Measurements from ENCODE around the gene CNOT8.

Gene CNOT8

DNA sequence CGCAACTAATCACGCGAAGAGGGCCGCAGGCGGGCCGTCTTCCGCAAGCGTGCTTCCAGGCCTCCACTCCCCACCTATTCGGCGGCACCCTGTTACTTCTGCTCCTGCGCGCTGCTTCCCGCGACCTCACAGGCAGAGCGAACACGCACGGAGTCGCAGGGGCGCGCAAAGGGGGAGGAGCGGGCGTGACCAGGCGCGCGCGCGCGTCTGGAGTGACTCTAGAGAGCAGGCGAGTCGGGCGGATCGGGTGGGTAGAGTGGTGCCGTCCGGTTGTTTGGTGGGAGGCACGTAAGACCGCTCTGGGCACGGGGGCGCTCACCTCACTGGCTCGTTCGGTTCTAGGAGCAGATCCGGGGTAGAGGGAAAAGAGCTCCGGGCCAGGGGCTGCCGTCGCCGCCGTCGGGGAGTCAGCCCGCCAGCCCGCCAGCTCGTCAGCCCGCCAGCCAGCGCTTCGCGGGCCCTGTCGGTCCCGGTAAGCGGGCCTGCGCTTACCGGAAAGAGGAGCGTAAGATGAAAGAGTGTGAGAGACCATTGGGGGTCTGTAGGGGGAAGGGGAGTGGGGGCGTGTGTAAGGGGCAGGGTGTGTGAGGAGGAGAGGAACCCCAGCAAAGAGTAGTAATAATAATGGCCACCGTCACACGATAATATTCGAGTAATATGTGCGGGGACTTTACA lies at the start of gene CNOT8:
Gene CNOT8, plus strand, starts transcription at position 331 of the 675 bp plus-strand sequence. CDS start 4,652 bp downstream, outside the sequence.
- Histone ChIP-seq H3K9me3 (ENCODE audit: control insufficient read depth, insufficient read depth, low read length) (no peaks in the 10 kb centered on the region), H3K4me3 (ENCODE audit: low read length) (peak within 1 kb of the TSS; percentile 93; the same call in 1 of the 2 replicates), H3K4me1 (ENCODE audit: control insufficient read depth, insufficient read depth, low read length) (no peaks in the 10 kb centered on the region), H3K36me3 (ENCODE audit: control insufficient read depth, insufficient read depth, low read length) (no peaks in the 10 kb centered on the region; the same call in 1 of the 2 replicates), H3K27me3 (ENCODE audit: control insufficient read depth, insufficient read depth, low read length) (no peaks in the 10 kb centered on the region), H3K27ac (ENCODE audit: low read length) (no peak within 1 kb of the TSS)
- peak; percentile 89 for DNase-seq (ENCODE audit: low read depth, low spot score)
- no CpG with 5 or more reads among the region's 65 CpGs for WGBS (ENCODE audit: insufficient coverage, insufficient read length)

DNA sequence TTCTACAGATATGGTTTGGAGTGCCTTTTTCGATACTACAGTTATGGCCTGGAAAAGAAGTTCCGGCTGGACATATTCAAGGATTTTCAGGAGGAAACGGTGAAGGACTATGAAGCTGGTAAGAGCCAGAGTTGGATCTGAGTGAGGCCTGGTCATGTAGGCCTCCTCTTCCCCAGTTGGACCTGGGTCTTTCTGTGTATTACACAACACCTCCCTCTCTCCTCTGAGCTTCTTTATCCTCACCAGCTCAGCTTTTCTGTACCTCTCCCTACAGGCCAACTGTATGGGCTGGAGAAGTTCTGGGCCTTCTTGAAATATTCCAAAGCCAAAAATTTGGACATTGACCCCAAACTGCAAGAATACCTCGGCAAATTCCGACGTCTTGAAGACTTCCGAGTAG lies 47.2 kb upstream of the CNOT8 start:
- Histone ChIP-seq H3K27ac (ENCODE audit: low read length) (no peak overlapping the region), H3K4me1 (ENCODE audit: control insufficient read depth, insufficient read depth, low read length) (no peaks in the 10 kb centered on the region), H3K36me3 (ENCODE audit: control insufficient read depth, insufficient read depth, low read length) (peaks cover 44% of the 10 kb centered on the region), H3K9me3 (ENCODE audit: control insufficient read depth, insufficient read depth, low read length) (no peaks in the 10 kb centered on the region), H3K4me3 (ENCODE audit: low read length) (no peak overlapping the region), H3K27me3 (ENCODE audit: control insufficient read depth, insufficient read depth, low read length) (no peaks in the 10 kb centered on the region)
- no CpG with 5 or more reads among the region's 7 CpGs for WGBS (ENCODE audit: insufficient coverage, insufficient read length)
- no peak for DNase-seq (ENCODE audit: low read depth, low spot score)

DNA sequence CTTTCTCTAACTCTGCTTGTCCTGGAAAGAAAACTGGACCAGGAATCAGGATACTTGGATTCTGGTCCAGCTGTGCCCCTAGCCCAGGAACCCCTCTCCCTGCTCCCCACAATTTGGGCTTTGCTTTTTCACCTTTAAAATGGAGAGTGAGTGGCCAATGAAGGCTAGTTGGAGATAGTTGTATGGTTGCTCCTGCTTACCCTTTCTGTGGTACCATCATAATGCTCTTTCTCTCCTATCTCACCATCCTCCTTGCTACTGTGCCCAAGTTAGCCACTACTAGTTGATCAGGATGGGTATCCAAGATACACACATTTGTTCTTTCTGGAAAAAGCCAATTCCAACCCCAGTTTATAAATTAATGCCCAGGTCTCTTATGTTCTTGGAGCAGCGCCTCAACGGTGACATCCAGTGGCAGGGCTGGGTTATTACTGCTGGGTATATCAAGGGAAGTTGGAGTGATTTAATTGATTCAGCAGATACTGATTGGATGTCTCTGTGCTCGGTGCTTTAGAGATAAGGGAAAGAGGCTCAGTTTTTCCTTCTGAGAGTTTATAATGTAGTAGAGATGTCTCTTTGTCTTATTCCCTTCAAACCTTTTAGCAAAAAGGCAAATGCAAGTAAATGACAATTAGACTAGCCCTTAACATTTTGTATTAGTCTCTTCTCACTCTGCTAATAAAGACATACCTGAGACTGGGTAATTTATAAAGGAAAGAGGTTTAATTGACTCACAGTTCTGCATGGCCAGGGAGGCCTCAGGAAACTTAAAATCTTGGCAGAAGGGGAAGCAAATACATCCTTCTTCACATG lies 46.6 kb upstream of the CNOT8 start:
- H3K27me3 ChIP-seq (ENCODE audit: control insufficient read depth, insufficient read depth, low read length), result no peaks in the 10 kb centered on the region
- WGBS (ENCODE audit: insufficient coverage, insufficient read length), result no CpG with 5 or more reads among the region's 3 CpGs

DNA sequence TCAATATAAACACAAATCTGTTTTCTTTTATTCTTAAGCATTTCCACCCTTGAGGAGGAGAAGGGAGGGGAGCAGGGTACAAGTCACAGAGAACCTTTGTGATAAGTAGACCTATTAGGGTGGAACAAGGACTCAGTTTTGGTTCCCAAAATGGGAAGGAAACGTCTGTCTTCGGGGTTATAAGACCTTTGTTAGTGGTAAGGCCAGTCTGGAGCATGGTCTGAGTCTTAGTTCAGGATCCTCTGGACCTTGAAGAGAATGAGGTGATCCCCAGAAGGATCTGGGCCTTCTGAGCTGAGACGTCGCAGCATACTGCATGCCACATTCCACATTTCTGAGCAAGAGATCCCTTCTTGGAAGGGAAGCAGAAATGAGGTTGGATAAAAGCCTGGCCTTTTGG lies 45.3 kb upstream of the CNOT8 start:
- WGBS (ENCODE audit: insufficient coverage, insufficient read length), result no CpG with 5 or more reads among the region's 4 CpGs
- H3K36me3 ChIP-seq (ENCODE audit: control insufficient read depth, insufficient read depth, low read length), result peaks cover 45% of the 10 kb centered on the region

More for the DNA sequence above, 46.6 kb upstream of the CNOT8 start:
- peaks cover 47% of the 10 kb centered on the region for H3K36me3 ChIP-seq (ENCODE audit: control insufficient read depth, insufficient read depth, low read length)
- H3K9me3 ChIP-seq (ENCODE audit: control insufficient read depth, insufficient read depth, low read length), result no peaks in the 10 kb centered on the region
- no peak overlapping the region for H3K27ac ChIP-seq (ENCODE audit: low read length)
- no peaks in the 10 kb centered on the region; the same call in 1 of the 2 replicates for H3K4me1 ChIP-seq (ENCODE audit: control insufficient read depth, insufficient read depth, low read length)
- peak; percentile 31 for DNase-seq (ENCODE audit: low read depth, low spot score)
- no peak overlapping the region for H3K4me3 ChIP-seq (ENCODE audit: low read length)

DNA sequence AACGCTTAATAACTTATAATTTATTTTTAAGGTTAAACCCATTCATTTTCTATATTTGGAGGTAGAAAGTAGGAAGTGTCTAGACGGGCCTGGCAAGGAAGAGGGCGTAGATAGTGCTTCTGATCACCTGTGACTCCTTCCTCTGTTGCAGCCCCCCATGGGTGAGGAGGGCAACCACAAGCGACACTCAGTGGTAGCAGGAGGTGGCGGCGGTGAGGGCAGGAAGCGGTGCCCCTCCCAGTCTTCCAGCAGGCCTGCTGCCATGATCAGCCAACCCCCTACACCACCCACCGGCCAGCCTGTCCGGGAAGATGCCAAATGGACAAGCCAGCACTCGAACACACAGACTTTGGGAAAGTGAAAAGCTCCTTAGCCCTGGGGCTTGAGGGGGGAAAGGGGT lies 44.7 kb upstream of the CNOT8 start:
- H3K4me3 ChIP-seq (ENCODE audit: low read length), result no peak overlapping the region
- no peak for DNase-seq (ENCODE audit: low read depth, low spot score)
- peaks cover 41% of the 10 kb centered on the region for H3K36me3 ChIP-seq (ENCODE audit: control insufficient read depth, insufficient read depth, low read length)
- H3K9me3 ChIP-seq (ENCODE audit: control insufficient read depth, insufficient read depth, low read length), result no peaks in the 10 kb centered on the region
- no peak overlapping the region for H3K27ac ChIP-seq (ENCODE audit: low read length)
- no CpG with 5 or more reads among the region's 10 CpGs for WGBS (ENCODE audit: insufficient coverage, insufficient read length)
- no peaks in the 10 kb centered on the region; the same call in 1 of the 2 replicates for H3K4me1 ChIP-seq (ENCODE audit: control insufficient read depth, insufficient read depth, low read length)
- H3K27me3 ChIP-seq (ENCODE audit: control insufficient read depth, insufficient read depth, low read length), result no peaks in the 10 kb centered on the region

More for the DNA sequence above, 45.3 kb upstream of the CNOT8 start:
- H3K4me1 ChIP-seq (ENCODE audit: control insufficient read depth, insufficient read depth, low read length), result no peaks in the 10 kb centered on the region; the same call in 1 of the 2 replicates
- H3K27me3 ChIP-seq (ENCODE audit: control insufficient read depth, insufficient read depth, low read length), result no peaks in the 10 kb centered on the region
- no peak overlapping the region for H3K4me3 ChIP-seq (ENCODE audit: low read length)
- H3K9me3 ChIP-seq (ENCODE audit: control insufficient read depth, insufficient read depth, low read length), result no peaks in the 10 kb centered on the region
- DNase-seq (ENCODE audit: low read depth, low spot score), result no peak
- no peak overlapping the region for H3K27ac ChIP-seq (ENCODE audit: low read length)

DNA sequence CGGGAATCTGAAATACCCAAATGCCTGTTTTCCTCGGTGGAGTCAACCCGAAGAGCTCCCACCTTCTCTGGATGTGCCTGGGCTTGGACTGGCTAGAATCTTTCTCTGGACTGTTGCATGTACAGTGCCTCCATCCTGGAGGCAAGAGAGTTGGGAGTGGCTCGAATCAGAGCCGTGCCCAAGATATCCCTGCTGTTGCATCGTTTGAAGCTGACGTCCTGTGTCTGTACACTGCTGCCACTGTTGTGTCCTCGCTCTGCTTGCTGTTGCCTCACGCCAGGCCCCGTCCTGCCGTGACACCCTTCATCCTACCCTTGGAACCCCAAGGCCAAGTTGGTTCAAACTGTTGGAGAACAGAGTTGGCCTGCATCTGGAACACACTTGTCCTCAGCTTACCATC lies 43.4 kb upstream of the CNOT8 start:
- Histone ChIP-seq H3K4me1 (ENCODE audit: control insufficient read depth, insufficient read depth, low read length) (no peaks in the 10 kb centered on the region; the same call in 1 of the 2 replicates), H3K27me3 (ENCODE audit: control insufficient read depth, insufficient read depth, low read length) (no peaks in the 10 kb centered on the region), H3K36me3 (ENCODE audit: control insufficient read depth, insufficient read depth, low read length) (peaks cover 41% of the 10 kb centered on the region), H3K4me3 (ENCODE audit: low read length) (no peak overlapping the region), H3K27ac (ENCODE audit: low read length) (no peak overlapping the region), H3K9me3 (ENCODE audit: control insufficient read depth, insufficient read depth, low read length) (no peaks in the 10 kb centered on the region)
- WGBS (ENCODE audit: insufficient coverage, insufficient read length), result no CpG with 5 or more reads among the region's 11 CpGs
- DNase-seq (ENCODE audit: low read depth, low spot score), result no peak

DNA sequence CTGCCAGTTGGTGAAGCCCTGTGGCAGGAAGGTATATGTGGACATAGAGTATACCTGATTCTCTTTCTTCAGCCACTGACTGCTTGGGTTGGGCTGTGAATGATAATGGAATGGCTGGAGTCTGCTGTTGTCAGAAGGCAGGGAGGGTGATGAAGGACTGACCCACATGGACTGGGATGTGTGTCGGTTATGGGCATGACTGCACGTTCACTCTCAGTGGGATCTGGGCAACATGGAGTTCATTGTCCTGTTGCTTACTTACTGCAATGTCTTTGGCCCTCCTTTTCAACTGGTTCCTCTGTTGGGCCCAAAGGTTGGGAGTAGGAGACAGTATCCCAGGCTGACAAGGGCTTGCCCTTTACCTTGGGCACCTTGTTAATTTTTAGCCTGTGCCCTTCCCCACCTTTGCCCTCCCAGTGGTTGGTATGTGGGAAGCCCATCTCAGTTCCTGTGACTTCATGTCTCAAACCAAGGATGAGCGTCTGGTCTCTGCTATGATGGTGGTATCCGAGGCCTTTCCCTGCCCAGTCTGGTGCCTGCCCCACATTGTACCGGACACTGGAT lies 42.7 kb upstream of the CNOT8 start:
- Histone ChIP-seq H3K4me1 (ENCODE audit: control insufficient read depth, insufficient read depth, low read length) (no peaks in the 10 kb centered on the region; the same call in 1 of the 2 replicates), H3K36me3 (ENCODE audit: control insufficient read depth, insufficient read depth, low read length) (peaks cover 41% of the 10 kb centered on the region), H3K27me3 (ENCODE audit: control insufficient read depth, insufficient read depth, low read length) (no peaks in the 10 kb centered on the region), H3K9me3 (ENCODE audit: control insufficient read depth, insufficient read depth, low read length) (no peaks in the 10 kb centered on the region), H3K4me3 (ENCODE audit: low read length) (no peak overlapping the region), H3K27ac (ENCODE audit: low read length) (no peak overlapping the region)
- WGBS (ENCODE audit: insufficient coverage, insufficient read length), result no CpG with 5 or more reads among the region's 5 CpGs
- DNase-seq (ENCODE audit: low read depth, low spot score), result no peak

DNA sequence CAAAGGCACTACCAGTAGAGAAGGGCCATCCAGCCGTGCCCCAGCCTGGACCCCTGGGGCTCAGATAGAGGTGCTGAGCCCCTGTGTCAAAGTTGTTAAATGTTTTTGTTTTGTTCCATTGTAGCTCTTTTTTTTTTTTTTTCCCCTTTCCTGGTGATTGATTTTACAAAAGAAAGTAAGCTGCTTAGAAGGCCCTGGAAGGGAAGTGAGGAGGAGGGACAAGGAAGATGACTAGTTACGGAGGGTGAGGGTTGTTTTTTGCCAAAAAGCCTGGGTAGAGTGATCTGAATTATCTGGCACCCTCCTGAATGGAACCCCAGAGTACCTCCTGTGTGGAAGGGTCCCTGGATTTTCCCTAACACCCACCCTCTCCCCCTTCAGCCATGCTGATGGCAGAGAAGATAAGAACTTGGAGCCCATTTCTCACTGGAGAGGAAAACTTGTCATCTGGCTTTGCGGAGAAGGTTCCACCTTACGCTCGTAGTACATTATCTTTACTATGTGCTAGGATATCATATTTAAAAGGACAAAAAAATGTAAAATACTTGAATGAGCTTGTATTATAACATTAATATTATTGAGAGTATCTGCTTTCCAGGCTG lies 41.4 kb upstream of the CNOT8 start:
- Histone ChIP-seq H3K9me3 (ENCODE audit: control insufficient read depth, insufficient read depth, low read length) (no peaks in the 10 kb centered on the region), H3K27ac (ENCODE audit: low read length) (no peak overlapping the region), H3K36me3 (ENCODE audit: control insufficient read depth, insufficient read depth, low read length) (peaks cover 32% of the 10 kb centered on the region), H3K27me3 (ENCODE audit: control insufficient read depth, insufficient read depth, low read length) (no peaks in the 10 kb centered on the region), H3K4me3 (ENCODE audit: low read length) (no peak overlapping the region), H3K4me1 (ENCODE audit: control insufficient read depth, insufficient read depth, low read length) (no peaks in the 10 kb centered on the region; the same call in 1 of the 2 replicates)
- no CpG with 5 or more reads among the region's 5 CpGs for WGBS (ENCODE audit: insufficient coverage, insufficient read length)
- no peak for DNase-seq (ENCODE audit: low read depth, low spot score)

DNA sequence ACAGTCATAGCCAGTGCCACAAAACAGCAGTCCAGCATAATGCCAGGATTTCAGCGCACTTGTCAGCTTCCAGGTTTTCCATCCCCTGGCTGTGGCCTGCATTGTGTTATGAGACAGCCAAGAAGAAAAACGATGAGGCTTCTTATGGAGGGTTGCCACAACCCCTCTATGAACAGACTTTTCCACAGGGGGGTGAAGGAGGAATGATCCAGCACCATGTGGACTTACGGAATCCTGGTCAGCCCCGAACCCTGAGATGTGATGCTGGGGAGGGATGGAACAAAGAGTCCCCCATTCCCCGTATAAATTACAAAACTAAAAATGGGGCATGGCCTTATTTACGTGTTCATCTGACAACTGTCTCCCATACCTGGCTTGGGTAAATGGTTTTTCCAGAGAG lies 40.6 kb upstream of the CNOT8 start:
- Histone ChIP-seq H3K4me1 (ENCODE audit: control insufficient read depth, insufficient read depth, low read length) (no peaks in the 10 kb centered on the region; the same call in 1 of the 2 replicates), H3K27ac (ENCODE audit: low read length) (no peak overlapping the region), H3K4me3 (ENCODE audit: low read length) (no peak overlapping the region), H3K27me3 (ENCODE audit: control insufficient read depth, insufficient read depth, low read length) (no peaks in the 10 kb centered on the region), H3K36me3 (ENCODE audit: control insufficient read depth, insufficient read depth, low read length) (peaks cover 30% of the 10 kb centered on the region), H3K9me3 (ENCODE audit: control insufficient read depth, insufficient read depth, low read length) (no peaks in the 10 kb centered on the region)
- WGBS (ENCODE audit: insufficient coverage, insufficient read length), result no CpG with 5 or more reads among the region's 6 CpGs
- DNase-seq (ENCODE audit: low read depth, low spot score), result no peak

DNA sequence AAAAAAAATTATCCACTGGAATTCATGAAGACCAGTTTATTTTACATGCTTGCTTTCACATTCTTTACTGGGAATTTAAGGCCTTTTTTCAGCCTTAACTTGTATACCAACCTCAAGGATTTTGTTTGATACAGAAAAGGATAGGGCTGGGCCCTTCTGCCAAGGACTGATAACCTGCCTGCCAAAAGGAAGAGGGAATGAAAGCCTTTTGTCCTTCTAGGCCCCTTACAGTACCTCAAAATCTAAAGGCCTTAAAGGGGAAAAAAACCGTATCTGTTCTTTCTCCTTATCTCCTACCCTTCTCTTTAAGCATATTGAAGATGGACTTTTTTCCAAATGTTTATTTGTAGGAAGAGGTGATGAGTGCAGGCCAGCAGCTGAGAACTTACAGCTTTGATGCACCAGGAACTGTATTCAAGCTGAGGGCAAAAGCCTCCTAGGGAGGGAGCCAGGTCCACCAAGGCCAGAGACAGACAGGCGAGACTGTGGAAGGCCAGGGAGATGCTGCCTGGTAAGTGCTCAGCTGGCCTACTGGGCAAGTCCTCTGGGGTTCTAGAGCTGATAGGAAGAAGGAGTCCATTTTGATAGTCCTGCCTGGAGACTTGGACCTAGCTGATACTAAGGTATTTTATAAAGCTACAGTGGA lies 39.8 kb upstream of the CNOT8 start:
- Histone ChIP-seq H3K27ac (ENCODE audit: low read length) (no peak overlapping the region), H3K36me3 (ENCODE audit: control insufficient read depth, insufficient read depth, low read length) (peaks cover 26% of the 10 kb centered on the region), H3K9me3 (ENCODE audit: control insufficient read depth, insufficient read depth, low read length) (no peaks in the 10 kb centered on the region), H3K4me1 (ENCODE audit: control insufficient read depth, insufficient read depth, low read length) (no peaks in the 10 kb centered on the region; the same call in 1 of the 2 replicates), H3K27me3 (ENCODE audit: control insufficient read depth, insufficient read depth, low read length) (no peaks in the 10 kb centered on the region), H3K4me3 (ENCODE audit: low read length) (no peak overlapping the region)
- no peak for DNase-seq (ENCODE audit: low read depth, low spot score)
- WGBS (ENCODE audit: insufficient coverage, insufficient read length), result no CpG with 5 or more reads among the region's 2 CpGs

Measured in iPS DF 6.9 (cell line).